OCI-LY3 (cell line): ENCODE results near the gene DEPDC5.

Source experiments
- CTCF ChIP-seq: fragments of 200-600, 300-600 bp; sonication (generic); IDR thresholded peaks from 2 replicates; pipeline ENCODE4 v1.5.1; 2014; ENCODE audit warnings: antibody characterized with exemption, low read length, low read depth
- EZH2phosphoT487 ChIP-seq: fragments of 200-600 bp; shearing (Covaris generic); IDR thresholded peaks from 2 replicates; pipeline ENCODE4 v1.6.1; 2018; ENCODE audit warnings: antibody characterized with exemption, mixed run types, low read depth

- no peak for TF ChIP-seq CTCF
- TF ChIP-seq EZH2phosphoT487, result no peak
These were observed 121.0 kb downstream of the DEPDC5 start for GRCh38 chr22:31874821-31875220.
